HG02759 (cell line): Measurements from ENCODE around the gene WASHC4.
"Not testable (repeated sequence)": the region's sequence is repeated elsewhere in the genome, so short reads cannot be mapped to it uniquely, and the experiment has no call there.

ENCODE experiments used
- ATAC-seq: cut with Tn5 transposase; IDR thresholded peaks from one replicate; pipeline ENCODE4 v1.9.1; 2021; ENCODE audit warnings: mild to moderate bottlenecking, moderate library complexity; ENCODE audit not compliant: unreplicated experiment

WASHC4 gene

DNA sequence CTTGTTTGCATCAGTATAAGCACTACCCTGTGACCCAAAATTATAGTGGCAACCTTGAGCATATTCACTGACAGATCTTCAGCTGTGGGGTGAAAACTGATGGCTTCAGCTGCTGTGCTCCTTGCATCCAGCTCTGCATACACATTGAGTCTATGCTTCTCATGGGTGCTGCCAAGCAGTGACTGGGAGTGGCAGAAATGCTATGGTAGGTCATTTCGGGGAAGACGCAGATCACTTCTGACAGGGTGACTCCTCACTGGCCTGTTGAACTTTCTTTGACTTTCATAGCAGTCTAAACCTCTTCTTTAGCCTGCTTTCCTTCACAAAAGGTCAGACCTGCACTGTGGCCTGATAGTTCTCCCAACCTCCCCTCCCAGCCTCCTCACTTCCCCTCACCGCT lies 17.7 kb upstream of the WASHC4 start:
- ATAC-seq, result no peak

GRCh38 chr12:105090361-105090760 lies 17.2 kb upstream of the WASHC4 start:
- no peak for ATAC-seq

DNA sequence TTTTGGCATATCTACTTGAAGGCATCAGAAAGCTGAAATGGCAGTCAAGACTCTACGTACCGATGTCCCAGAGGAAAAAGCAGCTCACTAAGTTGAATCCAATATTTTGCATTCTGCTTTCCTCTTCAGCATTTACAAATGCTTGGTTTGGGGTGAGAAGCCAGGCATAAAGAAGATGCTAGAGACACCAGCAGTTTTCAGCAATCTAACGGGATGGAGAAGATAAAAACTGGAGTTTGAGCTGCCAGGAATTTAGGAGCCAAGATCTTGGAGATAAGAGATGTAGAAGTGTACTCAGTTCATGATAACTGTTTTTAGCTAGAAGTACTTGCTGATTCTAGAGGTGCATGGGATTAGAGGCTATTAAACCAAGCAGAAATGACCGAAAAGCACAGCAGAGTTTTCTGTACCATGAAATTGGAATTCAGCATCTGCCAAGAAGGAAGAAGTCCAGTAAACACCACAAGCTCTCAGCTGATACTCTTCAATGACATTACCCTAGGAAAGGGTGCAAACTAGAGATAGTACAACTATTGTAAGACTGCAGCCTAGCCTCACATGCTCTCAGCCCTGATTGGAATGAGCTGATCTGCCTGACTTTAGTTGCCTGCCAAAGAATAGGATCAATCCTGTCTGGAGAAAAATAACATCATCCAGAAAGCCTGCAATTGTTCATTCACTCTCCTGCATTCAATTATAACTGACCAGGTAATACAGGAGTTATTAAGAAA lies 15.9 kb upstream of the WASHC4 start:
- ATAC-seq, result no peak

DNA sequence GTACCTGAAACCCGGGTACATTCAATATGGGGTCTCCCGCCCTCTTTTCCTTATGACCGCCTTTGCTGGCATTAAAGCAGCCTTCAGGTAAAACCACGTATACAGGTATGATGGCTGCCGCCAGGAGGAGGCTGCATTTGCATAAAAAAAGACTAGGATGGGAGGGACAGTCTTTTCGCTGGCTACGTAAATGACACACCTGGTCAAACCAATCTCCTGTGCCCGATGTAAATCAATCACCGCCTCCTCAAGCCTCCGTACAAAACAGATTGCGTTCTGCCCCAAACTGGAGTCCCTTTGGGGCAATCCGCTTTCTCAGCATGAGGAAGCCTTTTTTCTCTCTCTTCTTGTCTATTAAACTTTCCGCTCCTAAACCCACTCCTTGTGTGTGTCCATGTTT lies 15.2 kb upstream of the WASHC4 start:
- no peak for ATAC-seq

DNA sequence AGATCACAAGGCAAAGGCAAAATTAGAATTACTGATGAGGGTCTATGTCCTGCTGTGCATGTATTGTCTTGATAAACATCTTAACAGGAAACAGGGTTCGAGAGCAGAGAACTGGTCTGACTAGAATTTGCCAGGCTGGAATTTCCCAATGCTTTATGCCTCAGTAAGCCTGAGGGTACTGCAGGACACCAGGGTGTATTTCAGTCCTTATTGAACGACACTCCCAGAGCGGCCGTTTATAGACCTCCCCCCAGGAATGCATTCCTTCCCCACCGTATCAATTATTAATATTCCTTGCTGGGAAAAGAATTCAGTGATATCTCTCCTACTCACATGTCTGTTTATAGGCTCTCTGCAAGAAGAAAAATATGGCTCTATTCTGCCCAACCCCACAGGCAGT lies 12.2 kb upstream of the WASHC4 start:
- not testable (repeated sequence) for ATAC-seq

- ATAC-seq, result no peak
Measured at GRCh38 chr12:105099356-105099755, 8.2 kb upstream of the WASHC4 start.

GRCh38 chr12:105100207-105100985 lies 7.1 kb upstream of the WASHC4 start:
- ATAC-seq, result no peak

- no peak for ATAC-seq
Measured at GRCh38 chr12:105100998-105101397, 6.5 kb upstream of the WASHC4 start.

DNA sequence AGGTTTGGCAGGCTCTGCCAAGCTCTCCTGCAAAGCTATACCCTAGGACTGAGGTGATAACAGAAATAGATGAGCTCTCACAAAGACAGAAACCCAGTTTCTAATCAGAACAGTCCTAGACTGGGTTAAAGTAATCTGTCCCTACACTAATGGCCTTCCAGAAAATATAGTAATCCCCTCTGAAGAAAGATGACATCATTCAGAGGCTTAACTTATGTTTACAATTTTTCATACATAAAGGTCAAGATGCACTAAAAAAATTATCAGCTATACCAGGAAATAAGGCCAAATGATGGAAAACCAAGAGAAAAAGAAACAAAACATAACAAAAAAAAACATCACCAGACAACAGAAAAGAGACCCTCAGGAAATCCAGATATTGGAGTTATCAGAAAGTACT lies 4.9 kb upstream of the WASHC4 start:
- ATAC-seq, result no peak

DNA sequence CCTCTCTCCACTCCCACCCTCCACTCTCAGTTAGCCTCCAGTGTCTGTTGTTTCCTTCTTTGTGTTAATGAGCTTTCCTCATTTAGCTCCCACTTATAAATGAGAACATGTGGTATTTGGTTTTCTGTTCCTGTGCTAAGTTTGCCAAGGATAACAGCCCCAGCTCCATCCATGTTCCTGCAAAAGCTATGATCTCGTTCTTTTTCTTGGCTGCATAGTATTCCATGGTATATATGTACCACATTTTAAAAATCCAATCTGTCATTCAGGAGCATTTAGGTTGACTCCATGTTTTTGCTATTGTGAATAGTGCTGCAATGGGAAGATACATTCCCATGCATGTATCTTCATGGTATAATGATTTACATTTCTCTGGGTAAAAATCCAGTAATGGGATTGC lies 2.8 kb upstream of the WASHC4 start:
- no peak for ATAC-seq

DNA sequence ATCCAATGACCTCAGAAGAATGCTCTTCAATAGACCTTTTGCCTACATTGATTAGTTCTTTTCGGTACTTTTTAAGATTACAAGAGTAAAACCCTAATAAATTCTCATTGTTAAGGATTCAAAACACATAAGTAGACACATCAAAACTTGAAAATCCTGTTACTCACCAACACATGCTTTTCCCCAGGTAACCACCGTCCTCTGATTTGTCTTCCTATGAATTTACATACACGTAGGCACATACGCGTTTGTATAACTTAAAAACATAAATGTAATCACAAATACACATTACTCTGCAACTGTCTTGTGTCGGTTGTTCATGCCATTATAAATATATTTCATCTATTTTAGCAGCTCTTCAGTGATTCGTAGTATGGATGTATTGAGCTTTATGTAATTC lies 910 bp upstream of the WASHC4 start:
- ATAC-seq, result no peak

DNA sequence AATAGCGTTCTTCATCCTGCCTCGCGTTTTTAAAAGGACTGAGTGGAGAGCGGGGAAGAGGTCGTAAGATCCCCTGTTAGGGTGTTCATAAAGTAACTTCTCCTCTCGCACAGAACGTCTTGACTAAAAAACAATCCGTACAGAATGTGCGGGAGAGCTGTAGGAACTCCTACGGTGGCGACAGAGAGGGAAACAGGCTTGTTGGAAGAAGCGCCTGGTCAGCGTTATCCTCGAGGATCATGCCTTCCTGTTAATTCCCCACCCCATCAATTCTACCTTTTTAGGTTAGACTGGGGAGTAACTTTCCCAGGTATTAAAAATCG lies 399 bp upstream of the WASHC4 start:
- ATAC-seq, result peak; percentile 7

DNA sequence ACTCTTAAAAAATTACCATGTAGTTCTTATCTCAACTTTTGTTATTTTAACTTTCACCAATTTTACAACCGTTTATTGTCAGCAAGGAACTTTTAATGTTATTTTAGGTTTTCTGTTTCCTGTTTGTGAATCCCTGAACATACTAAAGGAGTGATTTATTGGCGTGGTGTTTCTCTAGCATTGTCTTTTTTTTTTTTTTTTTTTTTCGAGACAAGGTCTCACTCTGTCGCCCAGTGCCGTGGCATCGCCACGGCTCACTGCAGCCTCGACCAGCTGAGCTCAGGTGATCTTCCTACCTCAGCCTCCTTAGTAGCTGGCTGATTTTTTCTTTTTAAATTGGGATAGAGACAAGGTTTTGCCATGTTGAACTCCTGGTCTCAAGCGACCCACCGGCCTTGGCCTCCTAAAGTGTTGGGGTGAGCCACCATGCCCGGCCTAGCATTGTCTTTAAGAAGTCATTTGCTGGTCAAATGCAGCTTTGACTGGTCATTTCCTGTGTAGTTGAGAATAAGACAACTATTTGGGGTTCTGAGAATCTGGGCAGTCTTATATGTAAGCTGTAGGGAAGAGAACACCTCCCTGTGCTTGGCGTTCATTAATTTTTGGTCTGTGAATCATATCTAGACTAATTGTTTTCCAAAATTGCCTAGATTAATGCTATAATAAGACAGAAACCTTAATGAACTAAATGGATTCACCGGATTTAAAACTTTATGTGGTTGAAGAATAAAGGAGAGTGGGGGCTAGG lies 2.1 kb downstream of the WASHC4 start:
- peak; percentile 29 for ATAC-seq

DNA sequence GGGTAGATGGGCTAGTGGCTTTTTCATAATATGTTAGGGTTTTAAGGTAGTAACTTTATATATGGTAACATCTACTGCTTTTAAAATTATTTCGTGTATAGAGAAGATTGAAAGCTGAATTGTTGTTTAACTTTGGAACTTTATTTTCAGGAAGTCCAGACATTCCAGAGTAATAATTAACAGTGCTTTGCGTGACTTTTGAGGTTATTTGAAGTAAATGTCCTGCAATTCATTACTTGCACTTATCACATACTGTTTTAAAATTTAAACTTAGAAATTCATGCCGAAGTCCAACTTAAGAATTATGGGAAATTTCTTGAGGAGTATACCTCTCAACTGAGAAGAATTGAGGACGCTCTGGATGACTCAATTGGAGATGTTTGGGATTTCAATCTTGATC lies 3.3 kb downstream of the WASHC4 start:
- ATAC-seq, result no peak

DNA sequence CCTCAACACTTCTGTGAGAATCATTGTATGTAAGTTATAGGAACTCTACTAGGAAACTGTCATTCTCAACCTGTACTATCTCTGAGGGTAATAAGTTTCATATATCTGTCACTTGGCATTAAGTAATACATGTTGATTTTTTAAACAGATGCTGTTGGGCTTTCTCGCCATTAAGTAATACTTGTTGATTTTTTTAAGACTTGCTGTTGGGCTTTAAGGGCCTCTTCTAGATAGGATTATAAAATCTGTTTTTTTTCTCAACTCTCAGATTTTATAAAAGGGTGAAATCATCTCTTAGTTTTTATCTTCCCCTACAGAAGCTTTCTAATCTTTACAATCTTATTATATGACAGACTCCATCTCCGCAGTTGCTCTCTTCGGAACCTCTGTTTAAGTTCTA lies 5.6 kb downstream of the WASHC4 start:
- no peak for ATAC-seq

- no peak for ATAC-seq
Measured at GRCh38 chr12:105116969-105117368, 9.4 kb downstream of the WASHC4 start.

DNA sequence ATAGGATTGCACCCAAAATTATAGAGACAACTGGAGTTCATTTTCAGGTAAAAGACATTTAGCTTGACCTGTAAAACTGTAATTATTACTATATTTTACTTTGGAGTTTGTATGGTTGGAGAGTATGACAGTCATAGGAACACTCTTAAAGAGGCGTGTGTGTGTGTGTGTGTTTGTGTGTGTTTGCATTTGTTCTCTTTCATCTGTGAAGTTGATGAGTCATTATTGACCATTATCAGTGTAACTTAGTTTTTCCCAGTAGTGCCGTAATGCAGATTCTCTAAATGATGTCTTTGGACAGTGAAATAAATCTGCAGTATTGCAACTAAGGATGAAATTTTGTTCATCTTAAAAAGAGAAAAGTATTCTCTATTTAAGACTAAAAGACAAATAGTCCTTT lies 13.0 kb downstream of the WASHC4 start:
- no peak for ATAC-seq

DNA sequence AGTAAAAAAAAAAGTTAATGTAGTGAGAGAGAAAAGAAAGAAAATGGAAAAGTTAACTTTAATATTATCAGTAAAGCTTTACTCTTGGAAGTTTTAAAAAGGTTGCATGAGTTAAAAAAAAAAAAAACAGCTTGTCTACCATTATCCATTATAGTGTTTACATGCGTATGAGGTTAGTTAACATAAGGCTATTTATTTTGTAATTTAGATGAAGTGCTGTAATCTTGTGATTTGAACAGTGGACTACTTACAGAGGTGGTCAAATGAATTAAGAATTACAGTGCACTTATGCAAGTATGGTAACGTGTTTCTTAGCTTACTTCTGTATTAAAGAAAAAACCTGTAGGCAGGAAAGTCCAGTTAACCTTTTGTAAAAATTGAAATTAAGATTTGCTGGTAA lies 30.7 kb downstream of the WASHC4 start:
- ATAC-seq, result no peak

DNA sequence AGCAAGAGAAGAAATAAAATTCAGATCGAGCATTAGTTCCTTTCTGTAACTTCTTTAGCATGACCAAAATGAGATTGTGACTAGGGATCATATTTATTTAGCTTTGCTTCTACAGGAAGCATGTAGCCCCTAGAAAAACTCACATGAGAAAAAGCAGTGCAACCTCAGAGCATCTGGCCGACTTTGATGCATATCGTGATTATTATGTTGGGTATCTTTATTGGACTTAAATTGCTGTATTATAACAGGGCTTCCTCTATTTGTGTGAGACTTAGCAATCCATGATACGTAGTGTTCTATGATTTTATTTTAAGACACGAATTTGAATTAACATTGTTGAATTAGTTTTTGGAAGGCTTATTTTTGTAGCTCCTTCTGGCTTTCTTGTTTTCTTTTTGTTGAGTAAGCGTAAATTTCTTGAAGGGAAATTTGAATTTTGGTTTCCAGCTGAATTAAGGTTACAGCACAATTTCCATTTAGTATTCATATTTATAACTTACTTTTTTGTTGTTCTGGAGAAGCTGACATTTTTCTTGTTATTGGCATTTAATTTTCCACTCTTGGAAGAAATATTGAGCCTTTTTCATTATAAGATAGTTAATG lies 33.9 kb downstream of the WASHC4 start:
- ATAC-seq, result no peak

- no peak for ATAC-seq
Measured at GRCh38 chr12:105142259-105142658, 34.7 kb downstream of the WASHC4 start.

- ATAC-seq, result no peak
Measured at GRCh38 chr12:105156260-105156659, 48.7 kb downstream of the WASHC4 start.

- no peak for ATAC-seq
Measured at GRCh38 chr12:105157606-105158005, 50.1 kb downstream of the WASHC4 start.
